Suprapubic skin (tissue), 4 donors: Measurements from ENCODE around the gene PPIL4.

ENCODE experiments used
- EP300 ChIP-seq: sonication (generic); formaldehyde crosslinking; IDR thresholded peaks from one replicate; pipeline ENCODE4 v1.6.1; 2017; ENCODE audit warnings: antibody characterized with exemption
- POLR2A ChIP-seq, 2 donors: fragments of 450-650 bp; IDR thresholded peaks; one replicate each; pipeline ENCODE4 v1.6.1; 2017; ENCODE audit warnings: antibody characterized with exemption in 2 of 2, mild to moderate bottlenecking in 2 of 2, moderate library complexity in 2 of 2
- POLR2AphosphoS5 ChIP-seq, 3 donors: sonication (generic); formaldehyde crosslinking; IDR thresholded peaks; one replicate each; pipeline ENCODE4 v1.6.1; 2017; ENCODE audit warnings: antibody characterized with exemption in 3 of 3
- TF ChIP-seq, protein P1 (sequence below), 2 donors: fragments of 200-600 bp in 1 of 2; fragments of 450-650 bp in 1 of 2; sonication (generic) in 1 of 2; IDR thresholded peaks; one replicate each; pipeline ENCODE4 v1.5.1; 2016 to 2019; ENCODE audit warnings: antibody characterized with exemption in 2 of 2, mild to moderate bottlenecking in 1 of 2, moderate library complexity in 1 of 2

DNA sequence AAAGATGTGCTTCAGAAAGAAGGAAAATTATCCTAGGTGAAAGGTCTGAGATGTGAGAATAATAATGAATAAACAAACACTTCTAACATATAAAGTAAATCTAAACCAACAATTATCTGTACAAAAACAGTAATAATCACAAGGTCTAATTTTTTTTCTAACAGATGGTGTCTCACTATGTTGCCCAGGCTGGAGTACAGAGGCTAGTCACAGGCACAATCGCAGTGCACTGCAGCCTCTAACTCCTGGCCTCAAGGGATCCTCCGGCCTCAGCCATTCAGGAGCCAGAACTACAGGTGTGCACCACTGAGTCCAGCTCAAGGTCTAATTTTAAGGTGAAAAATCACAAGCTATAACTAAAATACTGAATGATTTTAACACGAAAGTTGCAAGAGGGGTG is 44.1 kb downstream of the PPIL4 start:
- TF ChIP-seq, protein P1, sequence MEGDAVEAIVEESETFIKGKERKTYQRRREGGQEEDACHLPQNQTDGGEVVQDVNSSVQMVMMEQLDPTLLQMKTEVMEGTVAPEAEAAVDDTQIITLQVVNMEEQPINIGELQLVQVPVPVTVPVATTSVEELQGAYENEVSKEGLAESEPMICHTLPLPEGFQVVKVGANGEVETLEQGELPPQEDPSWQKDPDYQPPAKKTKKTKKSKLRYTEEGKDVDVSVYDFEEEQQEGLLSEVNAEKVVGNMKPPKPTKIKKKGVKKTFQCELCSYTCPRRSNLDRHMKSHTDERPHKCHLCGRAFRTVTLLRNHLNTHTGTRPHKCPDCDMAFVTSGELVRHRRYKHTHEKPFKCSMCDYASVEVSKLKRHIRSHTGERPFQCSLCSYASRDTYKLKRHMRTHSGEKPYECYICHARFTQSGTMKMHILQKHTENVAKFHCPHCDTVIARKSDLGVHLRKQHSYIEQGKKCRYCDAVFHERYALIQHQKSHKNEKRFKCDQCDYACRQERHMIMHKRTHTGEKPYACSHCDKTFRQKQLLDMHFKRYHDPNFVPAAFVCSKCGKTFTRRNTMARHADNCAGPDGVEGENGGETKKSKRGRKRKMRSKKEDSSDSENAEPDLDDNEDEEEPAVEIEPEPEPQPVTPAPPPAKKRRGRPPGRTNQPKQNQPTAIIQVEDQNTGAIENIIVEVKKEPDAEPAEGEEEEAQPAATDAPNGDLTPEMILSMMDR (IDR thresholded peaks at IDR 0.05): no peak
- TF ChIP-seq POLR2AphosphoS5 (IDR thresholded peaks at IDR 0.05) (no peak), POLR2A (IDR thresholded peaks at IDR 0.05) (no peak), EP300 (no peak)
